HT1080 (cell line): Measurements from ENCODE around the gene NUP214. TPM values are rescaled to one million over a fixed set of nuclear protein-coding genes. Genes with fewer than 3 reads are reported as not detected.
"Not testable (repeated sequence)": the region's sequence is repeated elsewhere in the genome, so short reads cannot be mapped to it uniquely, and the experiment has no call there.

ENCODE experiments used
- DNase-seq: peaks from one replicate; pipeline ENCODE4 v3.0.0-alpha.2; 2015; ENCODE audit warnings: low read depth
- total RNA-seq: library from RNA; depleted of rRNA; stranded (reverse); fragments of >200 nt; shearing (Covaris generic); gene quantifications from 2 replicates; pipeline ENCODE4 v1.2.3, GENCODE V29; 2014

NUP214 gene
- total RNA-seq, 1 experiment from 2014 or later: 27.1 TPM

GRCh38 chr9:131116281-131117120, 8.9 kb upstream of the NUP214 start:
- DNase-seq: no peak

GRCh38 chr9:131117121-131117761, 8.1 kb upstream of the NUP214 start:
- no peak for DNase-seq

- DNase-seq: no peak
These were observed 7.6 kb upstream of the NUP214 start for GRCh38 chr9:131117762-131118145.

GRCh38 chr9:131119600-131119999, 5.8 kb upstream of the NUP214 start:
- no peak for DNase-seq

GRCh38 chr9:131120620-131121228, 4.7 kb upstream of the NUP214 start:
- DNase-seq: no peak

GRCh38 chr9:131121346-131121745, 4.0 kb upstream of the NUP214 start:
- no peak for DNase-seq

- no peak for DNase-seq
These were observed 3.2 kb upstream of the NUP214 start for GRCh38 chr9:131122158-131122557.

GRCh38 chr9:131125038-131125287, 423 bp upstream of the NUP214 start:
- DNase-seq: no peak

GRCh38 chr9:131126059-131126426, 657 bp downstream of the NUP214 start:
- DNase-seq: no peak

GRCh38 chr9:131129183-131129582, 3.8 kb downstream of the NUP214 start:
- no peak for DNase-seq

- DNase-seq: no peak
These were observed 13.3 kb downstream of the NUP214 start for GRCh38 chr9:131138676-131139075.

GRCh38 chr9:131140112-131140511, 14.7 kb downstream of the NUP214 start:
- no peak for DNase-seq

GRCh38 chr9:131140550-131140949, 15.2 kb downstream of the NUP214 start:
- DNase-seq: no peak

GRCh38 chr9:131142160-131142559, 16.8 kb downstream of the NUP214 start:
- no peak for DNase-seq

GRCh38 chr9:131144201-131144600, 18.8 kb downstream of the NUP214 start:
- no peak for DNase-seq

- DNase-seq: no peak
These were observed 19.9 kb downstream of the NUP214 start for GRCh38 chr9:131145245-131145644.

- DNase-seq: no peak
These were observed 20.8 kb downstream of the NUP214 start for GRCh38 chr9:131146186-131146585.

GRCh38 chr9:131148276-131148675, 22.9 kb downstream of the NUP214 start:
- DNase-seq: no peak

- no peak for DNase-seq
These were observed 23.7 kb downstream of the NUP214 start for GRCh38 chr9:131148966-131149687.

GRCh38 chr9:131149688-131150053, 24.3 kb downstream of the NUP214 start:
- DNase-seq: no peak

- no peak for DNase-seq
These were observed 28.2 kb downstream of the NUP214 start for GRCh38 chr9:131153595-131153994.

GRCh38 chr9:131158673-131159072, 33.3 kb downstream of the NUP214 start:
- not testable (repeated sequence) for DNase-seq
